ENCODE measurements around the gene PI16. TPM values are rescaled to one million over a fixed set of nuclear protein-coding genes. Genes with fewer than 3 reads are reported as not detected.
A peak's percentile ranks its signal among the peaks of the same experiment; 100 is the strongest.

The PI16 gene
- total RNA-seq, 2 donors from 2014 or later = 7.9 to 18.0 TPM

DNA sequence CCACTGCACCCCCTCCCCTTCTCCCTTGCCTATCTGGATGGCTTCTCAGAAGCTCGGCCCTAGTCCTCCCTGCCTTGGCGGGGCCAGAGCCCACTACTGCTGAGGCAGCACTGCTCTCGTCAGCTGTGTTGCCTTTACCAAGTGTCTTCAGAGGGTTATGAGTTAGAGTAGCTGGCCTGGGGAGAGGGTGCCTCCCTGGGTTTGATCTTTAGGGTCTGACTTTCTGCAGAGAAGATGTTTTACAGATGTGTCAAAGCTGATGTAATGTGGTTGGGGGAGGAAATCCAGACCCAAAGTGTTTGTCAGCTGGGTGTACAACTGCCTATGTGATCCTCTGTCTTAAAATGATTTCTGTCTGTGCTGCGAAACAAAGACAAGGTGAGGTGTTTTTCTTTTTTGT lies 30.4 kb upstream of the PI16 start:
- no peak overlapping the region for H3K27ac ChIP-seq
- intact Hi-C loops (cut with DNase I) = no loop called here
- H3K36me3 ChIP-seq = no peaks in the 10 kb centered on the region
- WGBS = 94% methylated on average over 4 of the region's 4 CpGs
- H3K4me3 ChIP-seq = no peak overlapping the region
- no peaks in the 10 kb centered on the region for H3K9me3 ChIP-seq
- no peaks in the 10 kb centered on the region for H3K27me3 ChIP-seq (replicated peaks; ENCODE audit: insufficient read depth)
- no peak for DNase-seq (ENCODE audit: low spot score)
- no peaks in the 10 kb centered on the region for H3K4me1 ChIP-seq (replicated peaks)
- no peak for TF ChIP-seq POLR2AphosphoS5 (IDR thresholded peaks at IDR 0.05)

DNA sequence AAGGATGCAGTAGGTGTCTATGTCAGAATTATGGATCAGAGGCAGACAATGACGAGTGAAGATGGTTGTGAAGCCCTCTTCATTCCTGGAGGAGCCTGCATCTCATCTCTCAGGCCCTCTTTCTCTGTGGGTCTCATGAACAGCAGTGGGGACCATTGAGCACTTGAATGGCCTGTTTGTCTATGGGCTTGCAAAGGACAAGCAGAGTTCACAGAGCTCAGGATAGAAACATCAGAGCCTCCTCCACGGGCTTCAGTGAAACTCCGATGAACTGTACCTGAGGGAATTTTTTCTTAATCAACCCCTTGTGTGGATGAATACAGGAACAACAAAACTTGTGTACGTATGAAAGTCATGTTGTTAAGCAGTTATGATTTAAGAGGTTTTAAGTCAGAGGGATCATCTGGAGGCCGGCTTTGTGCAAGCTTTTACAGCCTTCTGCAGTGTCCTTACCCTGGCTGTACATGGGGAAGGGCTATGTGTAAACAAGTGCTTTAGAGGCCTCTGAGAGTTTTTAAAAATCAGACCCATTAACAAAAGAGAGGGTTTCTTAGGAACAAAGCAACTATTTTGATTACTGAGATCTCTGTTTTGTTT lies 29.7 kb upstream of the PI16 start:
- intact Hi-C loops (cut with DNase I) = no loop called here
- no peaks in the 10 kb centered on the region for H3K4me1 ChIP-seq (replicated peaks)
- TF ChIP-seq, protein P1, sequence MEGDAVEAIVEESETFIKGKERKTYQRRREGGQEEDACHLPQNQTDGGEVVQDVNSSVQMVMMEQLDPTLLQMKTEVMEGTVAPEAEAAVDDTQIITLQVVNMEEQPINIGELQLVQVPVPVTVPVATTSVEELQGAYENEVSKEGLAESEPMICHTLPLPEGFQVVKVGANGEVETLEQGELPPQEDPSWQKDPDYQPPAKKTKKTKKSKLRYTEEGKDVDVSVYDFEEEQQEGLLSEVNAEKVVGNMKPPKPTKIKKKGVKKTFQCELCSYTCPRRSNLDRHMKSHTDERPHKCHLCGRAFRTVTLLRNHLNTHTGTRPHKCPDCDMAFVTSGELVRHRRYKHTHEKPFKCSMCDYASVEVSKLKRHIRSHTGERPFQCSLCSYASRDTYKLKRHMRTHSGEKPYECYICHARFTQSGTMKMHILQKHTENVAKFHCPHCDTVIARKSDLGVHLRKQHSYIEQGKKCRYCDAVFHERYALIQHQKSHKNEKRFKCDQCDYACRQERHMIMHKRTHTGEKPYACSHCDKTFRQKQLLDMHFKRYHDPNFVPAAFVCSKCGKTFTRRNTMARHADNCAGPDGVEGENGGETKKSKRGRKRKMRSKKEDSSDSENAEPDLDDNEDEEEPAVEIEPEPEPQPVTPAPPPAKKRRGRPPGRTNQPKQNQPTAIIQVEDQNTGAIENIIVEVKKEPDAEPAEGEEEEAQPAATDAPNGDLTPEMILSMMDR (IDR thresholded peaks at IDR 0.05) = no peak
- TF ChIP-seq POLR2AphosphoS5 (IDR thresholded peaks at IDR 0.05) = no peak
- TF ChIP-seq POLR2A (IDR thresholded peaks at IDR 0.05) = no peak
- DNase-seq (ENCODE audit: low spot score) = no peak
- no peaks in the 10 kb centered on the region for H3K36me3 ChIP-seq
- no peaks in the 10 kb centered on the region for H3K27me3 ChIP-seq (replicated peaks; ENCODE audit: insufficient read depth)
- H3K4me3 ChIP-seq = no peak overlapping the region
- no peaks in the 10 kb centered on the region for H3K9me3 ChIP-seq
- WGBS = 65% methylated on average over 5 of the region's 5 CpGs
- no peak overlapping the region for H3K27ac ChIP-seq

DNA sequence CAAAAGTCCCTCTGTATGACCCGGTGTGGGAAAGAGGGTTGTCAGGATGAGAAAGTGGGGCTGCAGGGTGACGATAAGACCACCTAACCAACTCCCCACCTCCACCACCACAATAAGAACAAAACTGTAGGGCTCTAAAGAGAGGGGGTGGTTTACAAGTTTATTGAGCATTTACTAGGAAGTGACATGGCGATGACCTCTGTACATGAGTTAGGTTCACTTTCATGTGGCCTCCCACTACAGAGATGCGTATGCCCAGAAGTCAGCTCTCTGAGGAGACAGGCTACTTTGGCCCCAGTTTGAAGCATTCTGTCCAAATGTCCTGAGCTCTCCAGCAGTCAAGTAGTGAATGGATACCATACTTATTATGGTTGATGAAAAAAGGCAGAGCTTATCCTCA lies 28.7 kb upstream of the PI16 start:
- no peak overlapping the region for H3K4me3 ChIP-seq
- H3K4me1 ChIP-seq (replicated peaks) = no peaks in the 10 kb centered on the region
- H3K9me3 ChIP-seq = no peaks in the 10 kb centered on the region
- no peaks in the 10 kb centered on the region for H3K27me3 ChIP-seq (replicated peaks; ENCODE audit: insufficient read depth)
- DNase-seq (ENCODE audit: low spot score) = no peak
- intact Hi-C loops (cut with DNase I) = no loop called here
- 87% methylated on average over 4 of the region's 4 CpGs for WGBS
- H3K36me3 ChIP-seq = no peaks in the 10 kb centered on the region
- TF ChIP-seq, protein P1 (IDR thresholded peaks at IDR 0.05) = no peak
- no peak for TF ChIP-seq POLR2AphosphoS5 (IDR thresholded peaks at IDR 0.05)
- no peak for TF ChIP-seq POLR2A (IDR thresholded peaks at IDR 0.05)
- no peak overlapping the region for H3K27ac ChIP-seq

DNA sequence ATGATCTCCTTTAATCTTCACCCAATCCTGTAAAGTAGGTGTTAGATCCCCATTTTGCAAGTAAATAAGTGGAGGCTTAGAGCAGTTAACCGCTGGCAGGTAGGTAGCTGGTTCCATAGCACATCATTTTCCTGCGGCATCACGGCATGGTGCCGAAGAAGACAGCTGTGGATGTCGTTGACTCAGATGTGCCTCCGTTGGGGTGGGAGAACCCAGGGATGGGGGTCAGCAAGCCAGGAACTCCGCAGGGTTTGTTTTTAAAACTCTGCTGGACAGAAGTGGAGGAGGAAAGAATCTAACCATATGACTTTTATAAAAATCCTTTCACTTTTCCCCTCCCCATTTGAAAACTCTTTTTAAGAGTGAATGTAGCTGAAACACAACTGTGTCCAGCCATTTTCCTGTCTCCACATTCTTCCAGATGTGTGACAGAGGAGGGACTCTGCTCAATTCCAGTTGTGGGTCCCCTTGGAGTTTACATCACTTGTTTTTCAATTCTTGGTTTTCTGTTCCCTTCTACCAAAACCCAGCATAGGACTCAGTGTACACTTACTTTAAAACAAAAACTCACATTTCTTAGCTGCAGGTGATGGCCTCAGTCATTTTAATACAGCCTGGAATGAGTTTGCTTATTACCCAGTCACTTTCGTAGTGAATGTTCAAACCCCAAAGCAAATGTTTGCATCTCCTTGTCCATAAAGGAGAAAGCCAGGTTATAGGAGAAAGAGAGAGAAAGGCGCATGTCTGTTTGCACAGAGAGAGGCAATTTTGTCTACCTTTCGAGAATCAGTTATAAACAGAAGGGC lies 27.6 kb upstream of the PI16 start:
- DNase-seq (ENCODE audit: low spot score) = no peak
- H3K36me3 ChIP-seq = no peaks in the 10 kb centered on the region
- H3K4me3 ChIP-seq = no peak overlapping the region
- TF ChIP-seq, protein P1 (IDR thresholded peaks at IDR 0.05) = no peak
- no peak for TF ChIP-seq POLR2A (IDR thresholded peaks at IDR 0.05)
- TF ChIP-seq POLR2AphosphoS5 (IDR thresholded peaks at IDR 0.05) = no peak
- 84% methylated on average over 10 of the region's 10 CpGs for WGBS
- H3K9me3 ChIP-seq = no peaks in the 10 kb centered on the region
- H3K27ac ChIP-seq = peak overlapping the region in 1 of 2 donors; percentile 1
- H3K4me1 ChIP-seq (replicated peaks) = no peaks in the 10 kb centered on the region
- intact Hi-C loops (cut with DNase I) = no loop called here
- no peaks in the 10 kb centered on the region for H3K27me3 ChIP-seq (replicated peaks; ENCODE audit: insufficient read depth)

DNA sequence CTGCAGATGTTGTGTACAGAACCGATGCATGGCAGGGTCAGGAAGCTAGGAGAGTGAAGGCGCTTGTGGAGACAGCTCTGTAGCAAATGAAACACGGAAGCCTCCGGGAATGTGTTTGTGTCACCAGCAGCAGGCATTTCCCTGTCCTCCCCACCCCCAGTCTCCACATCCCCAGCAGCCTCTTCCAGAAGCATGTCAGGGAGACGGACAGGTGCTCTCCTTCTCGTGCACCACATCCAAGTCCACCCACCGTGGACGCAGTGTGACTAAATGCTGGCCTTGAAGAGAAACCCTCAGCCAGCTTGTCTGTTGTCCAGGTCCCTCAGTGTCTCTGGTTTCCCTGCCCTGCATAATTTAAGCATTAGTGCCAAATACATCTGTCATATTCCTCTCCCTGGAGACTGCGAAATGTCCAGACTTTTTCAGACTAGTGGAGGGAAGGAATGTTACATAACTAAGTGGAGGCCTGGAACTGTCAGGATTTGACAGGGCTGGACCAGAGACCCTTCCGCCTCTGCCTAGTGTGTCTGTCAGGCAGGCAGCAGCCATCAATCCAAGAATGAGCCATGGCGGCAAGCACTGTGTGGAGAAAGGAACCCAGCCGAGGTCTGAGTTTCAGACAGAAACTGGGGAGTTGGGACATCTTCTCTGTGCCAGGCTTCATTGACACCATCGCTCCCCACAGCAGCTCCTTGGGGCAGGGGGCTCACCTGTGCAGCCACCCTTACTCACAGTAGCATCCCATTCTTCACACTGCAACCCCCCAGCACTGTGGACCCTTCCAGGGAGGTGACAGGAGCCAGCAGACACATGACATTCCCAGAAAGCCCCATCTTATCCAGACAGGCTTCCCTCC lies 26.6 kb upstream of the PI16 start:
- WGBS = 60% methylated on average over 13 of the region's 13 CpGs
- no peaks in the 10 kb centered on the region for H3K9me3 ChIP-seq
- DNase-seq (ENCODE audit: low spot score) = no peak
- H3K4me3 ChIP-seq = no peak overlapping the region
- H3K4me1 ChIP-seq (replicated peaks) = no peaks in the 10 kb centered on the region
- intact Hi-C loops (cut with DNase I) = no loop called here
- no peaks in the 10 kb centered on the region for H3K36me3 ChIP-seq
- H3K27me3 ChIP-seq (replicated peaks; ENCODE audit: insufficient read depth) = no peaks in the 10 kb centered on the region
- peak overlapping the region in 1 of 2 donors; percentile 1 for H3K27ac ChIP-seq
- no peak for TF ChIP-seq POLR2A (IDR thresholded peaks at IDR 0.05)
- TF ChIP-seq, protein P1 (IDR thresholded peaks at IDR 0.05) = no peak
- TF ChIP-seq POLR2AphosphoS5 (IDR thresholded peaks at IDR 0.05) = no peak
